KMS-11 (cell line): ENCODE results near the gene LNX1.

Source experiments
- H2AFZ ChIP-seq: fragments of 200-600 bp; sonication (generic); 2 replicates; pipeline ENCODE4 v1.6.1; 2016; ENCODE audit warnings: antibody characterized with exemption, mixed run types, low read depth
- H3K27ac ChIP-seq: fragments of 200-600 bp; sonication (generic); 2 replicates; pipeline ENCODE4 v1.6.1; 2016; ENCODE audit warnings: mild to moderate bottlenecking, mixed run types
- H3K27me3 ChIP-seq: fragments of 200-600 bp; sonication (generic); 2 replicates; pipeline ENCODE4 v1.6.1; 2017; ENCODE audit warnings: mild to moderate bottlenecking, low read depth, mixed run types, moderate library complexity; ENCODE audit not compliant: insufficient read depth
- H3K36me3 ChIP-seq: fragments of 200-600 bp; sonication (generic); 2 replicates; pipeline ENCODE4 v1.6.1; 2017; ENCODE audit warnings: mild to moderate bottlenecking, mixed run types; ENCODE audit not compliant: insufficient read depth
- H3K4me1 ChIP-seq: fragments of 200-600 bp; sonication (generic); 2 replicates; pipeline ENCODE4 v1.6.1; 2016; ENCODE audit warnings: mild to moderate bottlenecking, low read depth, mixed run types; ENCODE audit not compliant: poor library complexity, severe bottlenecking
- H3K4me2 ChIP-seq: fragments of 200-600 bp; sonication (generic); 2 replicates; pipeline ENCODE4 v1.7.0; 2016; ENCODE audit warnings: mild to moderate bottlenecking, mixed run types
- H3K4me3 ChIP-seq: fragments of 200-600 bp; sonication (generic); IDR thresholded peaks from 2 replicates; pipeline ENCODE4 v1.6.1; 2017; ENCODE audit warnings: low read depth, low read length, mixed read lengths; ENCODE audit not compliant: insufficient read depth
- H3K79me2 ChIP-seq: fragments of 200-600 bp; sonication (generic); 2 replicates; pipeline ENCODE4 v1.6.1; 2016; ENCODE audit warnings: low read depth, mixed run types; ENCODE audit not compliant: insufficient read depth
- H3K9ac ChIP-seq: fragments of 200-600 bp; sonication (generic); 2 replicates; pipeline ENCODE4 v1.6.1; 2016; ENCODE audit warnings: mild to moderate bottlenecking, mixed run types
- H4K20me1 ChIP-seq: fragments of 200-600 bp; sonication (generic); 2 replicates; pipeline ENCODE4 v1.6.1; 2016; ENCODE audit warnings: mild to moderate bottlenecking, mixed run types; ENCODE audit not compliant: insufficient read depth
- TF ChIP-seq, protein P1 (sequence below): fragments of 200-600 bp; sonication (generic); conservative IDR thresholded peaks from 2 replicates; pipeline ENCODE4 v1.6.1; 2017; ENCODE audit warnings: low read depth, mild to moderate bottlenecking, antibody characterized with exemption, low read length, moderate library complexity, mixed read lengths

Gene LNX1

DNA sequence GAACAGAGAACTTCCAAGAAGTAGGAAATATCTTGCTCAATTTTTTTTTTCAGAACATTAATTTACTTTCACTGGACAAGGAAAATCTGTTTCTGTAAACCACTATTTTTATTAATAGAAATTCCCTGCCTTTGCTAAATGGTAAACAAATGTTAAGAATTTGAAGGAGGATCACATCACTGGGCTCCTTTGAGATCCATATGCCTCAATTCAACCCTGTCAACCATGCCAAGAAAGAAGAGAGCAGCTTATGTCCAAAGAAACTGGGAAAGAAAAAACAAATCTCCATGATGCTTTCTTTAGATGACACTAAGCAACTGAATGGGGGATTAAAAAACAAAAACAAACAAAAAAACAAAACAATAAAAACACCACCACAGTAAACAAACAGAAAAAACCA lies 47.7 kb downstream of the LNX1 start:
- Histone ChIP-seq H3K27ac (no peak overlapping the region), H3K4me2 (no peak overlapping the region), H3K4me3 (no peak overlapping the region), H3K27me3 (no peaks in the 10 kb centered on the region), H3K9ac (no peak overlapping the region), H3K79me2 (no peaks in the 10 kb centered on the region), H3K4me1 (no peaks in the 10 kb centered on the region), H2AFZ (no peak overlapping the region), H4K20me1 (no peaks in the 10 kb centered on the region), H3K36me3 (no peaks in the 10 kb centered on the region)
- TF ChIP-seq, protein P1, sequence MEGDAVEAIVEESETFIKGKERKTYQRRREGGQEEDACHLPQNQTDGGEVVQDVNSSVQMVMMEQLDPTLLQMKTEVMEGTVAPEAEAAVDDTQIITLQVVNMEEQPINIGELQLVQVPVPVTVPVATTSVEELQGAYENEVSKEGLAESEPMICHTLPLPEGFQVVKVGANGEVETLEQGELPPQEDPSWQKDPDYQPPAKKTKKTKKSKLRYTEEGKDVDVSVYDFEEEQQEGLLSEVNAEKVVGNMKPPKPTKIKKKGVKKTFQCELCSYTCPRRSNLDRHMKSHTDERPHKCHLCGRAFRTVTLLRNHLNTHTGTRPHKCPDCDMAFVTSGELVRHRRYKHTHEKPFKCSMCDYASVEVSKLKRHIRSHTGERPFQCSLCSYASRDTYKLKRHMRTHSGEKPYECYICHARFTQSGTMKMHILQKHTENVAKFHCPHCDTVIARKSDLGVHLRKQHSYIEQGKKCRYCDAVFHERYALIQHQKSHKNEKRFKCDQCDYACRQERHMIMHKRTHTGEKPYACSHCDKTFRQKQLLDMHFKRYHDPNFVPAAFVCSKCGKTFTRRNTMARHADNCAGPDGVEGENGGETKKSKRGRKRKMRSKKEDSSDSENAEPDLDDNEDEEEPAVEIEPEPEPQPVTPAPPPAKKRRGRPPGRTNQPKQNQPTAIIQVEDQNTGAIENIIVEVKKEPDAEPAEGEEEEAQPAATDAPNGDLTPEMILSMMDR, result no peak

DNA sequence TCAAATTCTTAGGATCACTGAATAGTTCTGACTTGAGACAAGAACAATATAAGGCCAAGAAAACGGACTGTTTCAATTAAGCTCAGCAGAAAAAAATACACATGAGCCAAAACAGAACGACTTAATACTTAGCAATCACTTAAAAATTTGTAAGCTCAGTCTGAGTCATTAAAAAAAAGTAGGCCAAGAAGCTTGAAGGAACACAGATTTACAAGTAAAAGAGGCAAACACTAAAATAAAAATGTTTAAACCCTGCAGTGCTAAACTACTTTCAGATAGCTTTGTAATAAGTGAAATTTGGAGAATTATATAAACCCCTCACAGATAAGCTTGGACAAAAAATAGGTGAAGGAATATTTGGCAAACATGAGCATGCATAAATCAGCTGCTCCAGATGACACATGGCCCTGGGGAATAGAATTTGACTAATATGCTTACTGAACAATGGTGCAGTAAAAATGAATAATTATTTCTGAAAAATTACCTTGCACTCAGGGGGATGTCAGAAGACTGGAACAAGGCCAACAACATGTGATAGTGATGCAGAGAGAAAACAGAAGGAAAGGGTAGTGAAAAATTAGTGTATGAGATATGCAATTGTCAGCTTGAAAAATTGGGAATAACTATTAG lies 49.6 kb downstream of the LNX1 start:
- Histone ChIP-seq H3K9ac (no peak overlapping the region), H4K20me1 (no peaks in the 10 kb centered on the region), H3K4me1 (no peaks in the 10 kb centered on the region), H3K36me3 (no peaks in the 10 kb centered on the region), H3K79me2 (no peaks in the 10 kb centered on the region), H2AFZ (no peak overlapping the region), H3K4me2 (no peak overlapping the region), H3K4me3 (no peak overlapping the region), H3K27me3 (no peaks in the 10 kb centered on the region), H3K27ac (no peak overlapping the region)
- TF ChIP-seq, protein P1, result no peak

DNA sequence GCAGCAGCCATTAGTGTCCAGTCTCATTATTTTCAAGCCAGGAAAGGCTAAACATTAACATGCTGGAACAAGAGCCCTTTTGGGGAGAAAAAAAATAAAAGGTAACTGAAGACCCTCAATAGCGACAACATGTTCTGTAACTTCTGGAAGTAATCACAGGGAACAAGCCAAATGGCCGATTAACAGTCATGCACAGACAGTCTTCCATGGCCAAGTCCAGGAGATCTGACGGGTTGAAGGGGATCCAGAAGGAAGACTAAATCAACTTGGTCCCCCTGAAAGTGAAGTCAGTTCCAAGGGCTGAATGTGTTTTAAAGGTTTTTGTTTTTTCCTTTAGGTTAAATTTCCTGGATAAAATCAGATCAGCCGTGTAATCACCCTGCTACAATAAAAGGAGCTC lies 52.5 kb downstream of the LNX1 start:
- Histone ChIP-seq H3K79me2 (no peaks in the 10 kb centered on the region), H3K4me1 (no peaks in the 10 kb centered on the region), H3K27me3 (no peaks in the 10 kb centered on the region), H3K4me3 (no peak overlapping the region), H4K20me1 (no peaks in the 10 kb centered on the region), H3K4me2 (no peak overlapping the region), H3K27ac (no peak overlapping the region), H3K36me3 (no peaks in the 10 kb centered on the region), H3K9ac (no peak overlapping the region), H2AFZ (no peak overlapping the region)
- TF ChIP-seq, protein P1, result no peak

DNA sequence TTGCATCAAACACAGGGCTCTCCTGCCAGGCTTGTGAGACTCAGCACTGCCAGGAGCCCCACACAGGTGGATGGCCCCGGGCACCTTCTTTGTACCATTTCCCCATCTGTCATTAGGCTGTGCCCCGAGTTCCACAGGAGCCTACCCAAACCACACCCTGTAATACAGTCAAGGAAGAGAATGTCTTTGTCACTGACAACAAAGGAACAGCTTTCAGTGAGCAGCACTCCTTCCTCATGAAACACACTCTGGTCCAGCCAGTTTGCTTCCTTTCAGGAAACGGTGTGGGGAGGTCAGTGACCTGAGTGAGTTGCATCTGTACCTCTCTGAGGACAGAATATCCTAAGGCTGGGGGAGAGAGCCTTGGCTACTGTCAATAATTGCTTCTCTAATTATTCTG lies 53.7 kb downstream of the LNX1 start:
- TF ChIP-seq, protein P1, result no peak
- no peak overlapping the region for H3K4me3 ChIP-seq
- H3K36me3 ChIP-seq, result no peaks in the 10 kb centered on the region
- no peak overlapping the region for H3K9ac ChIP-seq
- no peaks in the 10 kb centered on the region for H3K79me2 ChIP-seq
- no peak overlapping the region for H2AFZ ChIP-seq
- H3K27me3 ChIP-seq, result no peaks in the 10 kb centered on the region
- no peak overlapping the region for H3K4me2 ChIP-seq
- no peaks in the 10 kb centered on the region for H3K4me1 ChIP-seq
- H3K27ac ChIP-seq, result no peak overlapping the region
- H4K20me1 ChIP-seq, result no peaks in the 10 kb centered on the region
